Neural cell (in vitro differentiated cells): ENCODE results near the gene ERMAP. TPM values are rescaled to one million over a fixed set of nuclear protein-coding genes. Genes with fewer than 3 reads are reported as not detected.

Source experiments
- H2AFZ ChIP-seq: fragments of 200-600, 300-800 bp; sonication (generic), shearing (Covaris generic); 2 replicates; pipeline ENCODE4 v1.6.0; 2014; ENCODE audit warnings: low read depth, mild to moderate bottlenecking, antibody characterized with exemption, low read length, moderate library complexity
- H3F3A ChIP-seq: fragments of 200-600 bp; shearing (Covaris generic); 2 replicates; pipeline ENCODE4 v1.6.1; 2016; ENCODE audit warnings: mild to moderate bottlenecking, moderate library complexity, mixed read lengths, antibody characterized with exemption, low read length; ENCODE audit not compliant: insufficient read depth, poor library complexity, severe bottlenecking
- H3K27ac ChIP-seq: fragments of 200-600, 300-800 bp; sonication (generic), shearing (Covaris generic); 2 replicates; pipeline ENCODE4 v1.5.1; 2014; ENCODE audit warnings: mild to moderate bottlenecking, low read length, moderate library complexity
- H3K27me3 ChIP-seq: fragments of 300-800, 200-600 bp; sonication (generic), shearing (Covaris generic); 2 replicates; pipeline ENCODE4 v1.6.0; 2014; ENCODE audit warnings: mild to moderate bottlenecking, low read depth, low read length, moderate library complexity; ENCODE audit not compliant: insufficient read depth
- H3K36me3 ChIP-seq: fragments of 300-800, 200-600 bp; sonication (generic), shearing (Covaris generic); 2 replicates; pipeline ENCODE4 v1.5.1; 2014; ENCODE audit warnings: mild to moderate bottlenecking, antibody characterized with exemption, low read length, moderate library complexity; ENCODE audit not compliant: insufficient read depth
- H3K4me2 ChIP-seq: fragments of 300-800, 200-600 bp; sonication (generic), shearing (Covaris generic); 2 replicates; pipeline ENCODE4 v1.6.0; 2014; ENCODE audit warnings: mild to moderate bottlenecking, low read length
- H3K4me3 ChIP-seq: fragments of 300-800, 200-600 bp; sonication (generic), shearing (Covaris generic); 2 replicates; pipeline ENCODE4 v1.5.1; 2014; ENCODE audit warnings: mild to moderate bottlenecking, low read length, moderate library complexity
- H3K79me2 ChIP-seq: fragments of 200-600 bp; shearing (Covaris generic); replicated peaks from 2 replicates; pipeline ENCODE4 v1.6.0; 2014; ENCODE audit warnings: mild to moderate bottlenecking, low read length, moderate library complexity; ENCODE audit not compliant: insufficient read depth
- H3K9ac ChIP-seq: fragments of 300-800, 200-600 bp; sonication (generic), shearing (Covaris generic); 2 replicates; pipeline ENCODE4 v1.6.1; 2016; ENCODE audit warnings: mild to moderate bottlenecking, low read length, mixed read lengths
- H3K9me2 ChIP-seq: fragments of 200-600 bp; shearing (Covaris generic); 2 replicates; pipeline ENCODE4 v1.6.1; 2016; ENCODE audit warnings: mild to moderate bottlenecking, low read length, mixed read lengths; ENCODE audit not compliant: insufficient read depth
- H3K9me3 ChIP-seq: fragments of 200-600, 300-800 bp; sonication (generic), shearing (Covaris generic); 2 replicates; pipeline ENCODE4 v1.6.1; 2016; ENCODE audit warnings: mild to moderate bottlenecking, mixed run types, low read length, moderate library complexity, mixed read lengths
- H4K20me1 ChIP-seq: fragments of 200-600 bp; shearing (Covaris generic); 2 replicates; pipeline ENCODE4 v1.6.1; 2016; ENCODE audit warnings: mild to moderate bottlenecking, mixed run types; ENCODE audit not compliant: insufficient read depth
- CTCF ChIP-seq: fragments of 450-650 bp; IDR thresholded peaks from 2 replicates; pipeline ENCODE4 v1.5.1; 2014; ENCODE audit warnings: antibody characterized with exemption, mild to moderate bottlenecking, moderate library complexity; ENCODE audit not compliant: poor library complexity, severe bottlenecking
- EP300 ChIP-seq: fragments of 450-650 bp; conservative IDR thresholded peaks from 2 replicates; pipeline ENCODE4 v1.6.1; 2014; ENCODE audit warnings: antibody characterized with exemption, mild to moderate bottlenecking, moderate library complexity; ENCODE audit not compliant: poor library complexity, severe bottlenecking
- EZH2 ChIP-seq: fragments of 200-600, 300-800 bp; shearing (Covaris generic), sonication (generic); IDR thresholded peaks from 2 replicates; pipeline ENCODE4 v1.6.1; 2014; ENCODE audit warnings: antibody characterized with exemption, low read length, borderline replicate concordance, mild to moderate bottlenecking; ENCODE audit not compliant: insufficient read depth, poor library complexity, severe bottlenecking
- MXI1 ChIP-seq: fragments of 450-650 bp; conservative IDR thresholded peaks from 2 replicates; pipeline ENCODE4 v1.6.1; 2014; ENCODE audit warnings: antibody characterized with exemption, mild to moderate bottlenecking; ENCODE audit not compliant: poor library complexity, severe bottlenecking
- POLR2AphosphoS5 ChIP-seq: IDR thresholded peaks from 2 replicates; pipeline ENCODE4 v1.6.1; 2012
- RAD21 ChIP-seq: fragments of 450-650 bp; conservative IDR thresholded peaks from 2 replicates; pipeline ENCODE4 v1.6.1; 2014; ENCODE audit warnings: antibody characterized with exemption, mild to moderate bottlenecking, moderate library complexity
- REST ChIP-seq: IDR thresholded peaks from 2 replicates; pipeline ENCODE4 v1.6.1; 2012; ENCODE audit warnings: borderline replicate concordance
- SMC3 ChIP-seq: fragments of 450-650 bp; conservative IDR thresholded peaks from 2 replicates; pipeline ENCODE4 v1.6.1; 2014; ENCODE audit warnings: antibody characterized with exemption, mild to moderate bottlenecking, moderate library complexity; ENCODE audit not compliant: poor library complexity
- TAF1 ChIP-seq: IDR thresholded peaks from 2 replicates; pipeline ENCODE4 v1.6.1; 2012; ENCODE audit warnings: low read depth
- polyA plus RNA-seq: library from polyadenylated mRNA; depleted of rRNA; stranded (reverse); fragments of >200 nt; gene quantifications from 2 replicates; pipeline ENCODE4 v1.2.3, GENCODE V29; 2014

ERMAP gene
- polyA plus RNA-seq, 1 donor from 2014 or later: 10.6 TPM

- no peak for TF ChIP-seq REST
- no peak for TF ChIP-seq TAF1
- no peak for TF ChIP-seq EP300
- TF ChIP-seq POLR2AphosphoS5: no peak
- no peak for TF ChIP-seq EZH2
- no peak for TF ChIP-seq CTCF
- TF ChIP-seq RAD21: no peak
- TF ChIP-seq MXI1: no peak
- TF ChIP-seq SMC3: no peak
- H3K4me3 ChIP-seq: no peak overlapping the region
- no peaks in the 10 kb centered on the region for H3K79me2 ChIP-seq
- no peak overlapping the region for H3K4me2 ChIP-seq
- no peaks in the 10 kb centered on the region for H3K9me3 ChIP-seq
- no peak overlapping the region for H3K9ac ChIP-seq
- no peaks in the 10 kb centered on the region for H3K36me3 ChIP-seq
- H2AFZ ChIP-seq: no peak overlapping the region
- no peaks in the 10 kb centered on the region for H3K27me3 ChIP-seq
- no peaks in the 10 kb centered on the region for H3F3A ChIP-seq
- H3K9me2 ChIP-seq: no peaks in the 10 kb centered on the region
- H4K20me1 ChIP-seq: no peaks in the 10 kb centered on the region
- no peak overlapping the region for H3K27ac ChIP-seq
Observed at GRCh38 chr1:42889264-42889663, 72.3 kb downstream of the ERMAP start.

- H3K4me3 ChIP-seq: no peak overlapping the region
- no peak overlapping the region for H3K9ac ChIP-seq
- no peaks in the 10 kb centered on the region for H3K9me3 ChIP-seq
- H2AFZ ChIP-seq: no peak overlapping the region
- no peak overlapping the region for H3K4me2 ChIP-seq
- H3K36me3 ChIP-seq: no peaks in the 10 kb centered on the region
- TF ChIP-seq POLR2AphosphoS5: no peak
- TF ChIP-seq EZH2: no peak
- no peak for TF ChIP-seq REST
- TF ChIP-seq MXI1: no peak
- no peak for TF ChIP-seq TAF1
- TF ChIP-seq RAD21: no peak
- no peak for TF ChIP-seq CTCF
- no peaks in the 10 kb centered on the region for H4K20me1 ChIP-seq
- no peak overlapping the region for H3K27ac ChIP-seq
- H3K27me3 ChIP-seq: no peaks in the 10 kb centered on the region
- H3K9me2 ChIP-seq: no peaks in the 10 kb centered on the region
- H3K79me2 ChIP-seq: no peaks in the 10 kb centered on the region
- no peaks in the 10 kb centered on the region for H3F3A ChIP-seq
Observed at GRCh38 chr1:42891465-42892138, 74.7 kb downstream of the ERMAP start.
